Rectal smooth muscle tissue (tissue), 1 donor: ENCODE measurements around the gene WARS2.
"Not testable (repeated sequence)": the region's sequence is repeated elsewhere in the genome, so short reads cannot be mapped to it uniquely, and the experiment has no call there.

Source experiments
- H3K27ac ChIP-seq: one replicate; pipeline ENCODE4 v1.7.0; 2013; ENCODE audit warnings: low read depth, low read length, inconsistent platforms
- H3K27me3 ChIP-seq: one replicate; pipeline ENCODE4 v1.7.0; 2013; ENCODE audit warnings: low read length; ENCODE audit not compliant: control insufficient read depth, insufficient read depth
- H3K36me3 ChIP-seq: one replicate; pipeline ENCODE4 v1.7.0; 2013; ENCODE audit warnings: low read length; ENCODE audit not compliant: control insufficient read depth, insufficient read depth
- H3K4me1 ChIP-seq: one replicate; pipeline ENCODE4 v1.7.0; 2013; ENCODE audit warnings: low read length; ENCODE audit not compliant: control insufficient read depth, insufficient read depth
- H3K4me3 ChIP-seq: one replicate; pipeline ENCODE4 v1.7.0; 2013; ENCODE audit warnings: low read length
- H3K9ac ChIP-seq: one replicate; pipeline ENCODE4 v1.7.0; 2013; ENCODE audit warnings: low read length

The WARS2 gene

GRCh38 chr1:119133987-119134386, 6.5 kb downstream of the WARS2 start:
- no peak overlapping the region for H3K27ac ChIP-seq
- H3K4me1 ChIP-seq: no peaks in the 10 kb centered on the region
- H3K9ac ChIP-seq: no peak overlapping the region
- H3K27me3 ChIP-seq: no peaks in the 10 kb centered on the region
- H3K4me3 ChIP-seq: no peak overlapping the region
- no peaks in the 10 kb centered on the region for H3K36me3 ChIP-seq

- Histone ChIP-seq H3K36me3 (no peaks in the 10 kb centered on the region), H3K27ac (no peak overlapping the region), H3K4me1 (no peaks in the 10 kb centered on the region), H3K9ac (no peak overlapping the region), H3K27me3 (no peaks in the 10 kb centered on the region), H3K4me3 (no peak overlapping the region)
Measured at GRCh38 chr1:119132179-119132578, 8.3 kb downstream of the WARS2 start.

- H3K27me3 ChIP-seq: no peaks in the 10 kb centered on the region
Measured at GRCh38 chr1:119125874-119126273, 14.6 kb downstream of the WARS2 start.

GRCh38 chr1:119124764-119125163, 15.7 kb downstream of the WARS2 start:
- H3K27ac ChIP-seq: no peak overlapping the region
- no peak overlapping the region for H3K4me3 ChIP-seq
- H3K27me3 ChIP-seq: no peaks in the 10 kb centered on the region
- H3K4me1 ChIP-seq: no peaks in the 10 kb centered on the region
- H3K36me3 ChIP-seq: peaks cover 2% of the 10 kb centered on the region
- H3K9ac ChIP-seq: no peak overlapping the region

More at GRCh38 chr1:119125874-119126273, 14.6 kb downstream of the WARS2 start:
- Histone ChIP-seq H3K36me3 (peaks cover 2% of the 10 kb centered on the region), H3K4me3 (no peak overlapping the region), H3K27ac (no peak overlapping the region), H3K9ac (no peak overlapping the region), H3K4me1 (no peaks in the 10 kb centered on the region)

GRCh38 chr1:119121872-119122271, 18.6 kb downstream of the WARS2 start:
- not testable (repeated sequence) for H3K27me3 ChIP-seq, H3K4me3 ChIP-seq, H3K36me3 ChIP-seq, H3K27ac ChIP-seq, H3K9ac ChIP-seq, H3K4me1 ChIP-seq

GRCh38 chr1:119116725-119117124, 23.7 kb downstream of the WARS2 start:
- Histone ChIP-seq H3K36me3 (no peaks in the 10 kb centered on the region), H3K9ac (no peak overlapping the region), H3K4me1 (peaks cover 2% of the 10 kb centered on the region), H3K4me3 (no peak overlapping the region), H3K27ac (no peak overlapping the region), H3K27me3 (no peaks in the 10 kb centered on the region)

GRCh38 chr1:119115736-119116135, 24.7 kb downstream of the WARS2 start:
- Histone ChIP-seq H3K27ac (no peak overlapping the region), H3K4me3 (no peak overlapping the region), H3K4me1 (peaks cover 2% of the 10 kb centered on the region), H3K9ac (no peak overlapping the region), H3K27me3 (no peaks in the 10 kb centered on the region), H3K36me3 (no peaks in the 10 kb centered on the region)

- no peak overlapping the region for H3K9ac ChIP-seq
- no peaks in the 10 kb centered on the region for H3K36me3 ChIP-seq
- no peaks in the 10 kb centered on the region for H3K27me3 ChIP-seq
- no peak overlapping the region for H3K27ac ChIP-seq
- no peak overlapping the region for H3K4me3 ChIP-seq
- peaks cover 2% of the 10 kb centered on the region for H3K4me1 ChIP-seq
Measured at GRCh38 chr1:119115311-119115710, 25.1 kb downstream of the WARS2 start.

- H3K36me3 ChIP-seq: no peaks in the 10 kb centered on the region
- H3K27ac ChIP-seq: no peak overlapping the region
- H3K4me3 ChIP-seq: no peak overlapping the region
- no peak overlapping the region for H3K9ac ChIP-seq
- H3K4me1 ChIP-seq: peaks cover 2% of the 10 kb centered on the region
- H3K27me3 ChIP-seq: no peaks in the 10 kb centered on the region
Measured at GRCh38 chr1:119114786-119115185, 25.7 kb downstream of the WARS2 start.

GRCh38 chr1:119112791-119113190, 27.7 kb downstream of the WARS2 start:
- Histone ChIP-seq H3K4me3 (no peak overlapping the region), H3K4me1 (peaks cover 2% of the 10 kb centered on the region), H3K9ac (no peak overlapping the region), H3K27ac (no peak overlapping the region), H3K36me3 (no peaks in the 10 kb centered on the region), H3K27me3 (no peaks in the 10 kb centered on the region)

- H3K4me1 ChIP-seq: peaks cover 2% of the 10 kb centered on the region
- no peak overlapping the region for H3K4me3 ChIP-seq
- H3K27me3 ChIP-seq: no peaks in the 10 kb centered on the region
- no peak overlapping the region for H3K27ac ChIP-seq
- no peak overlapping the region for H3K9ac ChIP-seq
- H3K36me3 ChIP-seq: no peaks in the 10 kb centered on the region
Measured at GRCh38 chr1:119112244-119112643, 28.2 kb downstream of the WARS2 start.

- Histone ChIP-seq H3K27me3 (no peaks in the 10 kb centered on the region), H3K27ac (no peak overlapping the region), H3K9ac (no peak overlapping the region)
Measured at GRCh38 chr1:119108988-119109387, 31.5 kb downstream of the WARS2 start.

GRCh38 chr1:119103764-119104163, 36.7 kb downstream of the WARS2 start:
- Histone ChIP-seq H3K27me3 (no peaks in the 10 kb centered on the region), H3K4me3 (no peak overlapping the region), H3K36me3 (no peaks in the 10 kb centered on the region), H3K27ac (no peak overlapping the region), H3K4me1 (no peaks in the 10 kb centered on the region), H3K9ac (no peak overlapping the region)

More at GRCh38 chr1:119108988-119109387, 31.5 kb downstream of the WARS2 start:
- H3K36me3 ChIP-seq: no peaks in the 10 kb centered on the region
- H3K4me3 ChIP-seq: no peak overlapping the region
- peaks cover 2% of the 10 kb centered on the region for H3K4me1 ChIP-seq
